Activated CD8-positive, alpha-beta memory T cell treated with anti-CD3 and anti-CD28 coated beads, Interleukin-2, amount 50 U/mL, for 48 hours (primary cell): Measurements from ENCODE around the gene PDK4.
"Not testable (repeated sequence)": the region's sequence is repeated elsewhere in the genome, so short reads cannot be mapped to it uniquely, and the experiment has no call there.

ENCODE experiments used
- DNase-seq: peaks from one replicate; pipeline ENCODE4 v3.0.0-alpha.2; 2020

Gene PDK4

GRCh38 chr7:95596198-95597063 is at the start of gene PDK4:
Gene PDK4, minus strand, starts transcription at chr7:95596516. Its CDS starts 223 bp downstream, at chr7:95596293.
- DNase-seq = no peak

GRCh38 chr7:95642173-95642572 is 45.9 kb upstream of the PDK4 start:
- no peak for DNase-seq

GRCh38 chr7:95636140-95636940 is 40.0 kb upstream of the PDK4 start:
- DNase-seq = no peak

GRCh38 chr7:95632609-95633008 is 36.3 kb upstream of the PDK4 start:
- DNase-seq = no peak

GRCh38 chr7:95631527-95631926 is 35.2 kb upstream of the PDK4 start:
- no peak for DNase-seq

- DNase-seq = no peak
These were observed 34.6 kb upstream of the PDK4 start for GRCh38 chr7:95630702-95631458.

GRCh38 chr7:95628831-95629439 is 32.6 kb upstream of the PDK4 start:
- DNase-seq = no peak

- DNase-seq = no peak
These were observed 27.5 kb upstream of the PDK4 start for GRCh38 chr7:95623788-95624187.

GRCh38 chr7:95622859-95623258 is 26.5 kb upstream of the PDK4 start:
- DNase-seq = no peak

GRCh38 chr7:95622001-95622549 is 25.8 kb upstream of the PDK4 start:
- DNase-seq = no peak

GRCh38 chr7:95621404-95621803 is 25.1 kb upstream of the PDK4 start:
- DNase-seq = no peak

- DNase-seq = no peak
These were observed 24.3 kb upstream of the PDK4 start for GRCh38 chr7:95620631-95621030.

- no peak for DNase-seq
These were observed 23.6 kb upstream of the PDK4 start for GRCh38 chr7:95619921-95620320.

- DNase-seq = no peak
These were observed 23.2 kb upstream of the PDK4 start for GRCh38 chr7:95619517-95619916.

- no peak for DNase-seq
These were observed 18.2 kb upstream of the PDK4 start for GRCh38 chr7:95614442-95614940.

GRCh38 chr7:95611224-95611623 is 14.9 kb upstream of the PDK4 start:
- no peak for DNase-seq

GRCh38 chr7:95609277-95609971 is 13.1 kb upstream of the PDK4 start:
- DNase-seq = no peak

GRCh38 chr7:95608359-95609173 is 12.2 kb upstream of the PDK4 start:
- no peak for DNase-seq

GRCh38 chr7:95607561-95607960 is 11.2 kb upstream of the PDK4 start:
- DNase-seq = no peak

GRCh38 chr7:95605275-95605674 is 9.0 kb upstream of the PDK4 start:
- no peak for DNase-seq

- not testable (repeated sequence) for DNase-seq
These were observed 8.5 kb upstream of the PDK4 start for GRCh38 chr7:95604811-95605210.
